GM06990 (cell line): Measurements from ENCODE around the gene TAF3.
"Not testable (repeated sequence)": the region's sequence is repeated elsewhere in the genome, so short reads cannot be mapped to it uniquely, and the experiment has no call there.

Source experiments
- DNase-seq: peaks from one replicate; pipeline ENCODE4 v3.0.0-alpha.2; 2011; ENCODE audit not compliant: insufficient read length; ENCODE audit errors: extremely low read depth
- H3K27me3 ChIP-seq: replicated peaks from 2 replicates; pipeline ENCODE4 v1.6.0; 2011; ENCODE audit warnings: low read length; ENCODE audit not compliant: control insufficient read depth, insufficient read depth
- H3K36me3 ChIP-seq: 2 replicates; pipeline ENCODE4 v1.5.1; 2011; ENCODE audit warnings: low read length; ENCODE audit not compliant: control insufficient read depth, insufficient read depth
- H3K4me3 ChIP-seq: replicated peaks from 2 replicates; pipeline ENCODE4 v1.5.1; 2011; ENCODE audit warnings: low read depth, mild to moderate bottlenecking, control low read depth, low read length
- CTCF ChIP-seq: IDR thresholded peaks from 2 replicates; pipeline ENCODE4 v1.5.1; 2011; ENCODE audit warnings: low read length, control low read depth, mild to moderate bottlenecking, inconsistent platforms; ENCODE audit not compliant: insufficient read depth, poor library complexity, severe bottlenecking

TAF3 gene

GRCh38 chr10:7808686-7809267 lies 9.5 kb upstream of the TAF3 start:
- no peaks in the 10 kb centered on the region for H3K27me3 ChIP-seq
- TF ChIP-seq CTCF: no peak
- no peak for DNase-seq
- no peak overlapping the region for H3K4me3 ChIP-seq
- peaks cover 6% of the 10 kb centered on the region for H3K36me3 ChIP-seq

GRCh38 chr10:7810443-7810842 lies 7.9 kb upstream of the TAF3 start:
- no peaks in the 10 kb centered on the region for H3K27me3 ChIP-seq
- H3K36me3 ChIP-seq: no peaks in the 10 kb centered on the region; the same call in 1 of the 2 replicates
- no peak for TF ChIP-seq CTCF

GRCh38 chr10:7811000-7811399 lies 7.3 kb upstream of the TAF3 start:
- no peaks in the 10 kb centered on the region for H3K27me3 ChIP-seq
- H3K36me3 ChIP-seq: no peaks in the 10 kb centered on the region; the same call in 1 of the 2 replicates
- no peak overlapping the region for H3K4me3 ChIP-seq
- TF ChIP-seq CTCF: no peak
- DNase-seq: no peak

More at GRCh38 chr10:7810443-7810842, 7.9 kb upstream of the TAF3 start:
- DNase-seq: no peak
- H3K4me3 ChIP-seq: no peak overlapping the region

- H3K4me3 ChIP-seq, DNase-seq, H3K27me3 ChIP-seq, H3K36me3 ChIP-seq: not testable (repeated sequence)
Observed at GRCh38 chr10:7811743-7812142, 6.6 kb upstream of the TAF3 start.

GRCh38 chr10:7813481-7813880 lies 4.8 kb upstream of the TAF3 start:
- DNase-seq: no peak
- Histone ChIP-seq H3K27me3 (no peaks in the 10 kb centered on the region), H3K4me3 (no peak overlapping the region), H3K36me3 (no peaks in the 10 kb centered on the region; the same call in 1 of the 2 replicates)
- TF ChIP-seq CTCF: peak; percentile 5

GRCh38 chr10:7817576-7817975 lies 729 bp upstream of the TAF3 start:
- peak overlapping the region; percentile 94 for H3K4me3 ChIP-seq

More at GRCh38 chr10:7817576-7817975, 729 bp upstream of the TAF3 start:
- Histone ChIP-seq H3K27me3 (no peaks in the 10 kb centered on the region), H3K36me3 (no peaks in the 10 kb centered on the region; the same call in 1 of the 2 replicates)
- DNase-seq: no peak
- TF ChIP-seq CTCF: no peak
